Nucleus accumbens (tissue), 56 donors: ENCODE results near the gene DARS1.
"Not testable (repeated sequence)": the region's sequence is repeated elsewhere in the genome, so short reads cannot be mapped to it uniquely, and the experiment has no call there.

Source experiments
- DNase-seq, 56 donors: peaks; one replicate each; lab custom pipeline; 2025; lab: John Stamatoyannopoulos, UW

DARS1 gene

DNA sequence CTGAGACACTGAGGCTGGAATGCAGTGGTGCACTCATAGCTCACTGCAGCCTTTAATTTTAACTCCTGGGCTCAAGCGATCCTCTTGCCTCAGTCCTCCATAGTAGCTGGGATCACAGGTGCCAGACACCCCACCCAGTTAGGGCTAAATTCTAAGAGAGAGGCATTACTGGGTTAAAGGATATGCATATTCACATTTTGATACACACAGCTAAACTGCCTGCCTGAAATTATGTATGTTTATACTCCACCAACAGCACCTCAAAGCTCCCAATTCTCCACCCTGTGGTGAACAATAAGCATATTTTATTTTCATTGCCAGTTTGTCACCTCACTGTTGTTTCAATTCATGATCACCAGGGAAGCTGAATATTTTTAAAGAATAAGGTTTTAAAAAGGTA, 90.5 kb downstream of the DARS1 start:
- no peak for DNase-seq

DNA sequence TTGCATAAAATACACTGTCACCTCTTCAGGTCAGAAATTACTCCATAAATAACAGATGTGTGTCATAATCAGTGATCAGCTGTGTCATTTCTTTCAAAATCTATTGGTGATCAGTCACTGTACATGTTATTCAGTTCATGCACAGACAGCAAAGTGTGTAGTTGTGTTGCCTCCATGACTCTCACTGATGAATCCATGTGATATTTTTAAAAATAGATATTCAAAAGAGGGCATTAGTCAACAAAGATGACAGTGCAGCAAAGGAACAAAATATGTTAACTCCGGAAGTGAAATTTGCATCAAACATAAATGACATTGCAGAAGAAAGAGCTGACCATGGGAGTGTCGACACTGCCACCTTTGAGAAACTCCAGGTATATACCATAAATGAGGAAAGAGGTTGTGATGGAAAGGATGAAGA, 92.0 kb downstream of the DARS1 start:
- no peak for DNase-seq

DNA sequence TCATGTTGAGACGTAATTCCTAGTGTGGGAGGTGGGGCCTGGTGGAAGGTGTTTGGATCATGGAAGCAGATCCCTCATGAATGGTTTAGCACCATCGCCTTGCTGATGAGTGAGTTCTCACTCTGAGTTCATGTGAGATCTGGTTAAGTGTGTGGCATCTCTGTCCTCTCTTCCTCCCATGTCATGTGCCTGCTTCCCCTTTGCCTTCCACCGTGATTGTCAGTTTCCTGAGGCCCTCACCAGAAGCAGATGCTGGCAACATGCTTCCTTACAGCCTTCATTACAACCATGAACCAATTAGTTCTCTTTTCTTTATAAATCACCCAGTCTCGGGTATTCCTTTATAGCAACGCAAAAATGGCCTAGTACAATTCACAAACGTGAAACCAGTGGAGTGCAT, 94.6 kb downstream of the DARS1 start:
- no peak for DNase-seq

DNA sequence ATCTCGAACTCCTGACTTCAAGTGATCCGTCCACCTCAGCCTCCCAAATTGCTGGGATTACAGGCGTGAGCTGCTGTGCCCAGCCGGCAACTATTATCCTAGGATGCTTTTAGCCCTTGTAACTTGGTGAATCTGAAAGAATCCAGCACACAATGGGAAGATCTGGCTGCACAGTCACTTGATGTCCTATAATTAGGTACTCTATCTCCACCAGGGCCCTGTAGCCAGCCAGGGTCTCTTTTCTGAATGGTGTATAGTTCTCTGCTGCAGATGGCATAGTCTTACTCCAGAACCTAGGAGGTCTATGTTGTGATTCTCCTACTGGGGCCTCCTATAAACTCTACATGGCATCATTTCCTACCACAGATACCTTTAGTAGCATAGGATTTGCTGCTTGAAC, 95.3 kb downstream of the DARS1 start:
- no peak for DNase-seq

DNA sequence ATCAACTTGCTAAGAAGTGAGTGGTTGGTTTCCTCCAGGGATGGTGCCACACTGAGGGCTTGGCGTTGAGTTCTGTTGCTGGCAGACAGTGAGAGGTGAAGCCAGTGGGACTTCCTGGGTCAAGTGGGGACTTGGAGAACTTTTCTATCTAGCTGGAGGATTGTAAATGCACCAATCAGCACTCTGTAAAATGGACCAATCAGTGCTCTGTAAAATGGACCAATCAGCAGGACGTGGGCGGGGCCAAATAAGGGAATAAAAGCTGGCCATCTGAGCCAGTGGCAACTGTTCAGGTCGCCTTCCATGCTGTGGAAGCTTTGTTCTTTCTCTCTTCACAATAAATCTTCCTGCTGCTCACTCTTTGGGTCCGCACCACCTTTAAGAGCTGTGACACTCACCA, 96.8 kb downstream of the DARS1 start:
- DNase-seq, result not testable (repeated sequence)

DNA sequence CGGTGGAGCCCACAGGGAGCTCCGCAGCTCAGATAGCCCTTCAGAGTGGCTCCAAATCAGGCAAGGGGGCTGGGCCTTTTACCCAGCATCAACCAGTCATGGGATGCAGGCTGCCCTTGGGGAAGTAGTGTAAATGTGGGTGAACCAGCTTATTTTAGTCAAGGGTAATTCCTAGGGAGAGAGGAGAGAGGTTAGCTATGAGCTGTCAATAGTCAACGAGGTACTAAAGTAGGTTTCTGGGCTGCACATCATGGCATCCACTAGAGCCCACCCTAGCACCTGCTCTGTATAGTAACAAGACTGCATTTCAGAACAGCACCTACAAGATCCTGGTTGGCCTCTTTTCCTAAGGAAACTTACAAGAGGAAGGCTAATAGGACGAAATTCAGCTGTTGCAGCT, 99.7 kb downstream of the DARS1 start:
- DNase-seq, result no peak

DNA sequence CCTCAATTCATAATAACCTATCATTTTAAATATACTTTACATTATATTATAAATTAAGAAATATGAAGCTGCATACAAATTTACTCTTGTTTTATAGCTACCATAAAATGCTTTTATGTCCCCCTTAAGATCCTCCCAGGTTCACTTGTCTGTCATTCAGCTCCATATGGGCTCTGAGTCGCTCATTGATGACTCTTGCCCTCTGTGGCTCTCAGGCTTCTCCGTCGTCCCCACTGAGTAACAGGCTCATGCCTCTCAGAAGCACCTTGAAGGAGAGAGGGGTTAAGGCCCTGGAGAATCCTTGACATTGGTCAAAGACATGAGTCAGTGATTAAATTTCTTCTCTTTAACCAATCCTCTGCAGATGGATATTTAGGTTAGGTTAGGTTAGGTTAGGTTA, 103.0 kb downstream of the DARS1 start:
- no peak for DNase-seq

DNA sequence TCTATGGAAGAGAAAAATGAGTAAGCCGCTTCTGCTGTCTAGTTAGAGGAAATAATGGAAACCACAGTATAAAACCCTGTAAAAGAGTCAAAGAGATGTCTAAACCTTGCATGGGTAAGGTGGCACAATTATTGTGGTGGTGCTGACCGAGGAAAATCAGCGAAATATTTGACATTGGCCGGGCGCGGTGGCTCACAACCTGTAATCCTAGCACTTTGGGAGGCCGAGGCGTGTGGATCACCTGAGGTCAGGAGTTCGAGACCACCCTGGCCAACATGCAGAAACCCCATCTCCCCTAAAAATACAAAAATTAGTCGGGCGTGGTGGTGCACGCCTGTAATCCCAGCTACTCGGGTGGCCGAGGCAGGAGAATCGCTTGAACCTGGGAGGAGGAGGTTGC, 108.7 kb downstream of the DARS1 start:
- DNase-seq, result not testable (repeated sequence)

DNA sequence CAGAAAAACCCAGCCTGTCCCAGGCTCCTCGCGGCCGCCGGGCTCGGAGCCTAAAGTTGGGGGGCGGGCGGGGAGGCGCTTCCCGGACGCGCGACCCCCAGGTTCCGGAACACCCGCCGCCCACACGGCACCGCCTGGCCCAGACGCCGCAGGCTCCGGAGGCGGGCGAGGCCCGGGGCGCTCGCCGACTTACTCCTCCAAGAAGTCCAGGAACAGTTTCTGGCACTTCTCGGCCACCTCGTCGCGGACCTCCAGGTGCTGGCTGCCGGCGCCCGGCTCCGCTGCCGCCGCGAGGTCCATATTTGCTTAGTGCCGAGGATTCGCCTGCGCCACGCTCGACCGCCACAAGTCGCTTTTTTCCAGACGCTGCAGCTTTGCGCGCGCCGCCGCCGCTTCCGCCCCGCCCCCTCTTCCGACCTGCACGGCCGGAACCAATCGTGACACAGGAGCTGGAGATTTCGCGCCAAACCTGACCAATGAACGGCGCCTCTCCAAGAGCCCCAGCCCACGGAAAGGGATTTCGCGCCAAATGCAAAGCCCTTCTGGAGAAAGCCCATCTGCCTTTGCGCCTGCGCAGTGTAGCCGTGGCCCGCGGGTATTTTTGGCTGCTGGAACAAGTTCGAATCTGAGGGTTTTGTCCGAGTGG, 109.2 kb downstream of the DARS1 start, which contains the start of gene MCM6:
Gene MCM6, minus strand, starts transcription at position 378 of the 646 bp plus-strand sequence. Its CDS starts 78 bp downstream, at position 300.
- peak; percentile 60 to 97 (median 89) for DNase-seq

DNA sequence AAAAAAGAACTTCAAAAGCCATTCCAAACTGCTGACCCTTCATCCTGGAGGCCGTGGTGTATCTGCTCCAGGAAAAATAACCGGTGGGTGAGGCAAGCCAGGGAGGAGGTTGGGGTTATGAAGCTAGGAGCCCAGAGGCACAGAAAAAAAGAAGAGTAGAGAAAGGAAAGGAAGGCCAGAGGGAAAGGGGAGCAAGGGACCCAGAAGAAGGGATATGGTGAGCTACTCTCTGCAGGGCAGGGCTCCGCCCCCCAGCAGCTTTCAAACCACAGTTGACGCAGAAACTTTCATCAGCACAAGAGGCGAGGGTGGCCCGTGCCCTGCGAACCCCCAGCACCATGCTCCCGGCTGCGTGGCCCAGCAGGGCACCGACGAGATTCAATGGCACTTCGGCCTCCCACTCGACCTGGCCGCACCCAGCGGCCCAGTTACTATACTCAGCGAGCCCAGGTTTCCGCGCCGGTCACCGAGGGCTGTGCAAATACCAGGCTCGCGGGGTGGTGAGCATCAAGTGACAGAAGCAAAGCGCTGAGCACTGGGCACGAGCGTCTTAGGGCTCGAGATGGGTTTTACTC, 109.8 kb downstream of the DARS1 start:
- peak in 22 of 56 donors; percentile 12 to 55 (median 42) for DNase-seq

DNA sequence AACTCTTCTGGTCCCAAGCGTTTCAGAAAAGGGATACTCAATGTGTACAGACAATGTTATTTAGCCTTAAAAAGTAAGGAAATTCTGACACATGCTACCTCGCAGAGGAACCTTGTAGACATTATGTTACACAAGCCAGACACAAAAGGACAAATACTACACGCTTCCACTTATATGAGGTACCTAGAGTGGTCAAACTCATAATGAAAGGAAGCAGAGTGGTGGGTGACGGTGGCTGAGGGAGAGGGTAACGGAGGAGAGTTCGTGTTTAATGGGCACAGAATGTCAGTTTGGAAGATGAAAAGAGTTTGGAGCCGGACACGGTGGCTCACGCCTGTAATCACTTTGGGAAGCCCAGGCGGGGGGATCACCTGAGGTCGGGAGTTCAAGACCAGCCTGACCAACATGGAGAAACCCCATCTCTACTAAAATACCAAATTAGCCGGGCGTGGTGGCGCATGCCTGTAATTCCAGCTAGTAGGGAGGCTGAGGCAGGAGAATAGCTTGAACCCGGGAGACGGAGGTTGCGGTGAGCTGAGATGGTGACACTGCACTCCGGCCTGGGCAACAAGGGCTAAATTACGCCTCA, 110.6 kb downstream of the DARS1 start:
- DNase-seq, result no peak

DNA sequence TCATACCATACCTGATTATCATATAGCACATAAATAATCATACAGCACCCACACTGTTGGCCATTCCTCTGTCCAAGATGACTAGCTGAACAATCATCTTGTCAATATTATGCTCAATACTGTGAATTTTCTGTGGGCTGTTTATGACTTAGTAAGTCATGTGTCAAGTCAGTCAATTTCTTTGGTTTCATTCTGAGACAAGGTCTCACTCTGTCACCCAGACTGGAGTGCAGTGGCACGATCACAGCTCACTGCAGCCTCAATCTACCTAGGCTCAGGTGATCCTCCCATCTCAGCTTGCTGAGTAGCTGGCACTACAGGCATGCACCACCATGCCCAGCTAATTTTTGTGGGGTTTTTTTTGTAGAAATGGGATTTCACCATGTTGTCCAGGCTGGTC, 114.9 kb downstream of the DARS1 start:
- no peak for DNase-seq

DNA sequence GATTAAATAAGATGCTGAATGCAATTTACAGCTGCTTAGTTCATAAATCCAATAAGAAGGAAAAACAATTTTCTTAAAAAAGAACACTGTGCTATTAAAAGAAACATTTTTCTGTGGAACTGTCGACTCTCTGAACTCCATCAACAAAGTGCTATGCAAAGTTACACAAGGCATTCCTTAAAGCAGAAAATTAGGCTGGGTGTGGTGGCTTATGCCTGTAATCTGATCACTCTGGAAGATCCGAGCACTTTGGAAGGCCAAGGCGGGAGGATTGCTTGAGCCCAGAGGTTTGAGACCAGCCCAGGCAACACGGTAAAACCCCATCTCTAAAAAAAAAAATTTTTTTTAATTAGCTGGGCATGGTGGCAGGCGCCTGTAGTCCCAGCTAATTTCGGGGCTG, 122.2 kb downstream of the DARS1 start:
- no peak for DNase-seq

DNA sequence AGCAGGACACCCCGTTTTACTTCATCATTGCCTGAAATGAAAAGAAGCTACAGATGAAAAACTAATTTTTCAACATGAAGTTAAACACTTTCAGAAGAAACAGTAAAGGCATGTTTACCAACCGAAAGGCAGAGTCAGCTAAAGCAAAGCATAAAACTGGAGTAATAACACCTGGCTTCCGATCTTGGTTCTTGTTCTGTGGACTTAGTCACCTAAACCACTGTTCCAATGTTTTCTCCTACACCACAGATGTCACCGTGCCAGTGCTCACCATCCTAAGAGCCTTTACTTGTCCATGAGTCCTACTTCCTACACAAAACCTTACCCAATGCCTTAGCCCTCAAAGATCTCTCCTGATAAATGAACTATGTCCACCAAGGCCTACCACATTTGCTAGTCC, 122.7 kb downstream of the DARS1 start:
- no peak for DNase-seq
